GM12874 (cell line): ENCODE data around the gene OTOA.

Source experiments
- CTCF ChIP-seq: IDR thresholded peaks from 2 replicates; pipeline ENCODE4 v1.5.1; 2011; ENCODE audit warnings: low read depth, mild to moderate bottlenecking, control low read depth, low read length, moderate library complexity; ENCODE audit not compliant: insufficient read depth

The OTOA gene

GRCh38 chr16:21701271-21701670 is 37.5 kb downstream of the OTOA start:
- no peak for TF ChIP-seq CTCF

- TF ChIP-seq CTCF, result no peak
Observed at GRCh38 chr16:21702276-21702675, 38.5 kb downstream of the OTOA start.

GRCh38 chr16:21703156-21703555 is 39.4 kb downstream of the OTOA start:
- TF ChIP-seq CTCF, result no peak

GRCh38 chr16:21703589-21704174 is 39.9 kb downstream of the OTOA start:
- no peak for TF ChIP-seq CTCF

GRCh38 chr16:21704266-21704665 is 40.5 kb downstream of the OTOA start:
- TF ChIP-seq CTCF, result no peak

- TF ChIP-seq CTCF, result no peak
Observed at GRCh38 chr16:21704733-21705132, 41.0 kb downstream of the OTOA start.

GRCh38 chr16:21708533-21709115 is 44.9 kb downstream of the OTOA start:
- peak; percentile 62; the same call in 1 of the 2 replicates for TF ChIP-seq CTCF
